ENCODE measurements around the gene UST. TPM values are rescaled to one million over a fixed set of nuclear protein-coding genes. Genes with fewer than 3 reads are reported as not detected.

The UST gene
- total RNA-seq, 3 donors from 2014 or later, result 1.3 to 2.2 (median 1.6) TPM

GRCh38 chr6:148791372-148791771, 44.5 kb downstream of the UST start:
- Mint-ChIP-seq H3K36me3 (ENCODE audit: insufficient read depth) (no peaks in the 10 kb centered on the region), H3K4me1 (ENCODE audit: low read depth) (no peaks in the 10 kb centered on the region), H3K9me3 (no peaks in the 10 kb centered on the region), H3K4me3 (no peak overlapping the region), H3K27me3 (ENCODE audit: low read depth) (peaks cover 5% of the 10 kb centered on the region)
- ATAC-seq (no peak), DNase-seq (no peak)

- Mint-ChIP-seq H3K27me3 (ENCODE audit: low read depth) (peaks cover 5% of the 10 kb centered on the region), H3K36me3 (ENCODE audit: insufficient read depth) (no peaks in the 10 kb centered on the region), H3K4me1 (ENCODE audit: low read depth) (peaks cover 6% of the 10 kb centered on the region), H3K9me3 (no peaks in the 10 kb centered on the region), H3K4me3 (no peak overlapping the region)
- no peak for ATAC-seq
- no peak for DNase-seq
These were observed 46.9 kb downstream of the UST start for GRCh38 chr6:148793721-148794120.

GRCh38 chr6:148794797-148795196, 48.0 kb downstream of the UST start:
- no peak overlapping the region for H3K4me3 Mint-ChIP-seq
- peaks cover 5% of the 10 kb centered on the region for H3K27me3 Mint-ChIP-seq (ENCODE audit: low read depth)
- peaks cover 9% of the 10 kb centered on the region for H3K4me1 Mint-ChIP-seq (ENCODE audit: low read depth)
- ATAC-seq (no peak), DNase-seq (no peak)
- no peaks in the 10 kb centered on the region for H3K36me3 Mint-ChIP-seq (ENCODE audit: insufficient read depth)
- H3K9me3 Mint-ChIP-seq, result no peaks in the 10 kb centered on the region

GRCh38 chr6:148795563-148795962, 48.7 kb downstream of the UST start:
- no peak overlapping the region for H3K4me3 Mint-ChIP-seq
- ATAC-seq, result no peak

GRCh38 chr6:148799647-148800046, 52.8 kb downstream of the UST start:
- DNase-seq, result no peak
- Mint-ChIP-seq H3K27me3 (ENCODE audit: low read depth) (no peaks in the 10 kb centered on the region), H3K4me3 (no peak overlapping the region), H3K36me3 (ENCODE audit: insufficient read depth) (no peaks in the 10 kb centered on the region), H3K9me3 (no peaks in the 10 kb centered on the region), H3K4me1 (ENCODE audit: low read depth) (peaks cover 9% of the 10 kb centered on the region)
- ATAC-seq, result no peak

More at GRCh38 chr6:148795563-148795962, 48.7 kb downstream of the UST start:
- no peaks in the 10 kb centered on the region for H3K9me3 Mint-ChIP-seq
- no peak for DNase-seq
- H3K36me3 Mint-ChIP-seq (ENCODE audit: insufficient read depth), result no peaks in the 10 kb centered on the region
- peaks cover 2% of the 10 kb centered on the region for H3K27me3 Mint-ChIP-seq (ENCODE audit: low read depth)
- H3K4me1 Mint-ChIP-seq (ENCODE audit: low read depth), result peaks cover 9% of the 10 kb centered on the region

GRCh38 chr6:148800536-148800935, 53.7 kb downstream of the UST start:
- Mint-ChIP-seq H3K4me3 (no peak overlapping the region), H3K27me3 (ENCODE audit: low read depth) (peaks cover 1% of the 10 kb centered on the region), H3K9me3 (no peaks in the 10 kb centered on the region), H3K4me1 (ENCODE audit: low read depth) (peaks cover 11% of the 10 kb centered on the region), H3K36me3 (ENCODE audit: insufficient read depth) (no peaks in the 10 kb centered on the region)
- DNase-seq, result no peak
- no peak for ATAC-seq

GRCh38 chr6:148803979-148804378, 57.1 kb downstream of the UST start:
- Mint-ChIP-seq H3K4me3 (no peak overlapping the region), H3K27me3 (ENCODE audit: low read depth) (peaks cover 1% of the 10 kb centered on the region), H3K9me3 (no peaks in the 10 kb centered on the region), H3K4me1 (ENCODE audit: low read depth) (peaks cover 6% of the 10 kb centered on the region), H3K36me3 (ENCODE audit: insufficient read depth) (no peaks in the 10 kb centered on the region)
- no peak for DNase-seq
- no peak for ATAC-seq

- ATAC-seq (no peak), DNase-seq (no peak)
- H3K4me1 Mint-ChIP-seq (ENCODE audit: low read depth), result peaks cover 3% of the 10 kb centered on the region
- H3K27me3 Mint-ChIP-seq (ENCODE audit: low read depth), result peaks cover 1% of the 10 kb centered on the region
- no peaks in the 10 kb centered on the region for H3K36me3 Mint-ChIP-seq (ENCODE audit: insufficient read depth)
- H3K9me3 Mint-ChIP-seq, result no peaks in the 10 kb centered on the region
- H3K4me3 Mint-ChIP-seq, result no peak overlapping the region
These were observed 58.9 kb downstream of the UST start for GRCh38 chr6:148805777-148806176.

- H3K36me3 Mint-ChIP-seq (ENCODE audit: insufficient read depth), result no peaks in the 10 kb centered on the region
- H3K27me3 Mint-ChIP-seq (ENCODE audit: low read depth), result peaks cover 1% of the 10 kb centered on the region
- H3K9me3 Mint-ChIP-seq, result no peaks in the 10 kb centered on the region
- H3K4me1 Mint-ChIP-seq (ENCODE audit: low read depth), result peaks cover 3% of the 10 kb centered on the region
- no peak for ATAC-seq
- no peak overlapping the region for H3K4me3 Mint-ChIP-seq
- no peak for DNase-seq
These were observed 61.0 kb downstream of the UST start for GRCh38 chr6:148807784-148808183.

- Mint-ChIP-seq H3K36me3 (ENCODE audit: insufficient read depth) (no peaks in the 10 kb centered on the region), H3K27me3 (ENCODE audit: low read depth) (peaks cover 1% of the 10 kb centered on the region), H3K9me3 (no peaks in the 10 kb centered on the region), H3K4me3 (no peak overlapping the region), H3K4me1 (ENCODE audit: low read depth) (peaks cover 3% of the 10 kb centered on the region)
- DNase-seq (no peak), ATAC-seq (no peak)
These were observed 62.0 kb downstream of the UST start for GRCh38 chr6:148808786-148809304.

GRCh38 chr6:148811459-148811858, 64.6 kb downstream of the UST start:
- Mint-ChIP-seq H3K9me3 (peaks cover 6% of the 10 kb centered on the region), H3K27me3 (ENCODE audit: low read depth) (no peaks in the 10 kb centered on the region), H3K36me3 (ENCODE audit: insufficient read depth) (peaks cover 3% of the 10 kb centered on the region), H3K4me1 (ENCODE audit: low read depth) (no peaks in the 10 kb centered on the region), H3K4me3 (no peak overlapping the region)
- DNase-seq (no peak), ATAC-seq (no peak)

- ATAC-seq (no peak), DNase-seq (no peak)
- Mint-ChIP-seq H3K36me3 (ENCODE audit: insufficient read depth) (peaks cover 3% of the 10 kb centered on the region), H3K4me3 (no peak overlapping the region), H3K27me3 (ENCODE audit: low read depth) (no peaks in the 10 kb centered on the region), H3K9me3 (peaks cover 6% of the 10 kb centered on the region), H3K4me1 (ENCODE audit: low read depth) (no peaks in the 10 kb centered on the region)
These were observed 67.4 kb downstream of the UST start for GRCh38 chr6:148814082-148814790.

- no peaks in the 10 kb centered on the region for H3K4me1 Mint-ChIP-seq (ENCODE audit: low read depth)
- peaks cover 3% of the 10 kb centered on the region for H3K36me3 Mint-ChIP-seq (ENCODE audit: insufficient read depth)
- H3K9me3 Mint-ChIP-seq, result peaks cover 6% of the 10 kb centered on the region
- H3K4me3 Mint-ChIP-seq, result no peak overlapping the region
- no peak for ATAC-seq
- no peak for DNase-seq
- H3K27me3 Mint-ChIP-seq (ENCODE audit: low read depth), result no peaks in the 10 kb centered on the region
These were observed 68.0 kb downstream of the UST start for GRCh38 chr6:148814869-148815268.

GRCh38 chr6:148816117-148816516, 69.3 kb downstream of the UST start:
- Mint-ChIP-seq H3K9me3 (peaks cover 6% of the 10 kb centered on the region), H3K36me3 (ENCODE audit: insufficient read depth) (peaks cover 3% of the 10 kb centered on the region), H3K27me3 (ENCODE audit: low read depth) (no peaks in the 10 kb centered on the region), H3K4me1 (ENCODE audit: low read depth) (no peaks in the 10 kb centered on the region), H3K4me3 (no peak overlapping the region)
- DNase-seq, result no peak
- no peak for ATAC-seq

GRCh38 chr6:148817689-148818088, 70.9 kb downstream of the UST start:
- no peak for ATAC-seq
- peaks cover 6% of the 10 kb centered on the region for H3K9me3 Mint-ChIP-seq
- H3K36me3 Mint-ChIP-seq (ENCODE audit: insufficient read depth), result peaks cover 3% of the 10 kb centered on the region
- no peaks in the 10 kb centered on the region for H3K27me3 Mint-ChIP-seq (ENCODE audit: low read depth)
- no peak for DNase-seq
- no peak overlapping the region for H3K4me3 Mint-ChIP-seq
- no peaks in the 10 kb centered on the region for H3K4me1 Mint-ChIP-seq (ENCODE audit: low read depth)
